GM12875 (cell line): ENCODE data around the gene CCR8.

Source experiments
- H3K4me3 ChIP-seq: one replicate; pipeline ENCODE4 v1.5.1; 2011; ENCODE audit warnings: low read depth, low read length, control low read depth
- TF ChIP-seq, protein P1 (sequence below): IDR thresholded peaks from 2 replicates; pipeline ENCODE4 v1.5.1; 2011; ENCODE audit warnings: low read depth, mild to moderate bottlenecking, control low read depth, inconsistent platforms, low read length, moderate library complexity, borderline replicate concordance; ENCODE audit not compliant: insufficient read depth

CCR8 gene

DNA sequence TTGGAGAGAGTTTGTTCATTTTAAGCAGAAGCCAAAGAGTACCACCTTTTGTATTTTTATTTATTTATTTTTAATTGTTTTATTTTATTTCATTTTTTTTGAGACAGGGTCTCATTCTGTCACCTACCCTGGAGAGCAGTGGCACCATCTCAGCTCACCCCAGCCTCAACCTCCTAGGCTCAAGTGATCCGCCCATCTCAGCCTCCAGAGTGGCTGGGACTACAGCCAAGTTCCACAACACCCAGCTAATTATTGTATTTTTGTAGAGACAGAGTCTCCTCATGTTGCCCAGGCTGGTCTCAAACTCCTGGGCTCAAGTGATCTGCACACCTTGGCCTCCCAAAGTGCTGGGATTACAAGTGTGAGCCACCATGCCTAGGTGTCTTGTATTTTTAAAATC is 9.6 kb downstream of the CCR8 start:
- H3K4me3 ChIP-seq: no peak overlapping the region
- TF ChIP-seq, protein P1, sequence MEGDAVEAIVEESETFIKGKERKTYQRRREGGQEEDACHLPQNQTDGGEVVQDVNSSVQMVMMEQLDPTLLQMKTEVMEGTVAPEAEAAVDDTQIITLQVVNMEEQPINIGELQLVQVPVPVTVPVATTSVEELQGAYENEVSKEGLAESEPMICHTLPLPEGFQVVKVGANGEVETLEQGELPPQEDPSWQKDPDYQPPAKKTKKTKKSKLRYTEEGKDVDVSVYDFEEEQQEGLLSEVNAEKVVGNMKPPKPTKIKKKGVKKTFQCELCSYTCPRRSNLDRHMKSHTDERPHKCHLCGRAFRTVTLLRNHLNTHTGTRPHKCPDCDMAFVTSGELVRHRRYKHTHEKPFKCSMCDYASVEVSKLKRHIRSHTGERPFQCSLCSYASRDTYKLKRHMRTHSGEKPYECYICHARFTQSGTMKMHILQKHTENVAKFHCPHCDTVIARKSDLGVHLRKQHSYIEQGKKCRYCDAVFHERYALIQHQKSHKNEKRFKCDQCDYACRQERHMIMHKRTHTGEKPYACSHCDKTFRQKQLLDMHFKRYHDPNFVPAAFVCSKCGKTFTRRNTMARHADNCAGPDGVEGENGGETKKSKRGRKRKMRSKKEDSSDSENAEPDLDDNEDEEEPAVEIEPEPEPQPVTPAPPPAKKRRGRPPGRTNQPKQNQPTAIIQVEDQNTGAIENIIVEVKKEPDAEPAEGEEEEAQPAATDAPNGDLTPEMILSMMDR: no peak

DNA sequence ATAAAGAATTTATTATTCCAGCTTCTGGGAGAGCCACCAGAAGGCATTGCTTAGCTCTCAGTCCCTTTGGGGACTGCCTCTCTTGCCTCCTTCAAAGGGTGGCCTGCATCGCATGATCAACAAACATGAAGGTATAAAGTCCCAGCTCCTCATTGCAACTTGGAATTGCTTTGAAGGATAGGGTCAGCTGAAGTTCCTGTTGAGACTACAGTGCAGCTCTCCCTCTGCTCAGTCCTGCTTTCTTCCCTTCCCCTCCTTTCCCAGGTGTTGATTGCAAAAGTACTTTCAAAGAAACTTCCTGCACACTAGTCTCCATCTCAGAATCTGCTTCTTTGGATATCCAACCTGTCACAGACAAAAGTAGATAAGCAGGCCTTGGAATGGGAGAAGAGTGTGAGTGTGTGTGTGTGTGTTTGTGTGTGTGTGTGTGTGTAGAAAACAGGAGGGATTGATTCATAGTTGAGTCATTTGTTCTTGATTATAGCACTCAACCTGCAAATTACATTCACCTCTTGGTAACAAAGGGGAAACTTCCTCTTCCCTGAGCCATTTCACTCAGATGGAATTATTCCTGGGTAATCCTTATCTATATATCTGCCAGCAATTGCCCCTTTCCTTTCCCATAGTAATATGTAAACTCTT is 13.7 kb downstream of the CCR8 start:
- TF ChIP-seq, protein P1: no peak
- H3K4me3 ChIP-seq: no peak overlapping the region

DNA sequence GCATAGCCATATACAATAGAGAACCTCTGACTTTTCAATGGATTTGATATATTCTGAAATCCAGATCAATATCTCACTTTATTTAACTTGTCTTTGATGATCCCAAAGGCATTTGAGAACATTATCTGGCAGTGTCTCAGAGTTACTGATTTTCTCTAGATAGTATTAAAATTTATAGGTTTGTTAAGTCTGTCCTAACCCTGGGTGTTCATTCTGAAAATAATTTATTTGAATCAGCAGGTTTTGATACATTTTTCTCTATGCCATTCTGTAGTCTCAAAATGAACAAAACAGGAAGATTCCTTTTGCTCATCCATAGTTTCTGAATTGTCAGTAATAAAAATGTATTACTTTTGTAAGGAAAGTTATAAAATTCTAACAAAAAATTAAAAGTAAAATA is 14.3 kb downstream of the CCR8 start:
- no peak overlapping the region for H3K4me3 ChIP-seq
- TF ChIP-seq, protein P1: no peak

DNA sequence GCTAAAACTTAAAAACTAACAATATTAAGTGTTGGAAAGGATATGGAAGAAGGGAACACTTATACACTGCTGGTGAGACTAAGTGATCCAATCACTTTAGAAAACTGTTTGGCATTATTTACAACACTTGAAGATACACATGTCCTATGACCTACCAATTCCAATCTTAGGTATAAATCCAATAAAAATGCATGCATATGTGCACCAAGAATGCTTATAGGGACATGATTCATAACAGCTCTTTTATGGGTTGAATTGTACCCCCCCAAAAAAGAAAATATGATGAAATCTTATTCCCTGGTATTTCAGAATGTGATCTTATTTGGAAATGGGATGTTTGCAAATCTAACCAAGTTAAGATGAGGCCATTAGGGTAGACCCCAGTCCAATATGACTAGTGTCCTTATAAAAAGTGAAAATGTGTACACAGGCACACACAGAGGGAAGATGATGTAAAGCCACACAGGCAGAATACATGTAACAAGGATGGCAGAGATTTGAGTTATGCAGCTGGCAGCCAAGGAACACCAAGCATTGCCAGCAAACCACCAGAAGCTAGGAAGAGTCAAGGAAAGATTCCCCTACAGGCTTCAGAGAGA is 15.3 kb downstream of the CCR8 start:
- no peak overlapping the region for H3K4me3 ChIP-seq
- TF ChIP-seq, protein P1: no peak

DNA sequence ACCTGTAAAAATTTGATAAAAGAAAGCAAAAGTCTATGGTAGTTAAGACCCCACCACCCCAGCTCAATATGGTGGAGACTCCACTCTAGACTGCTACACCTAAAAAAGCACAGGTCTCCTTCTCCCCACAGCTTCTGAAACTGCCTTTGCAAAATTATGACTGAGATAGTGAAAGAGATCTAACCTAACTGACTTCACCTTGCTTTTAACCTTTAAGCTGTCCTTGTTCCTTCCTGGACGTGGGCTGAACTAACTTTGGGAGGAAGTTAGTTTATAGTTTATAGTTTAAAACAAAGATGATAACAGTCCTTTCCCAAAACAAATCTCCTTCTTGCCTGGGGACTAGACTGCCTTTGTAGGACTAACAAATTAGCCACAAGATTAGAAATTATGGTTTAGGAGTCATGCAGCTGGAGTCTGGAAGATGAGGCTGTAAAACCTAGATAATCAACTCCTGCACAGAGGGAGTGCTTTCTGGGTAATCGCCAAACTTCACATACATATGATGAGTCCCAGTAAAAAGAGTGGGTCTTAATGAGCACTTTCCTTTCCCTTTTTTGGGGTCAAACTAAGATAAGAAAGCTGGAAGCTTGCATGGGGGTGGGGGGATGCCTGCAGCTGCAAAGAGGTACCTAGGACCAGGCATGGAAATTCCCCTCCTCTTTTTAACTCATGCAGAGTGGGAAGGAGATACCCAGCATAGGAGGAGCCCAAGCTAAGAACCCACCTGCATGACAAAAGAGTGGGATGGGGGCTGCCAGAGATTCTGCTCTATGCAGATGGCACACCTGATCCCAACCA is 17.5 kb downstream of the CCR8 start:
- H3K4me3 ChIP-seq: no peak overlapping the region
- TF ChIP-seq, protein P1: no peak

DNA sequence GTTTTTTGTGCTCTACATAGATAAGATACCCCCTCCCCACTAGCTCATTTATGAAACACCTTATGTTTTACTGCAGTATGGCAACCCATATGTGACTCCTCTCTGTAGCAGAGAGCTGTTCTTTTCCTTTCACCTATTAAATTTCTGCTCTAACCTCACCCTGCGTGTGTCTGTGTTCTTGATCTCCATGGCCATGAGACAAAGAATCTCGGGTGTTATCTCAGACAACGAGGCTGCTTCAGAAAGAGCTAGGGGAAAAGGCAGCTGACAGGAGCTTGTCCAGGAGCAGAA is 18.0 kb downstream of the CCR8 start:
- TF ChIP-seq, protein P1: no peak

DNA sequence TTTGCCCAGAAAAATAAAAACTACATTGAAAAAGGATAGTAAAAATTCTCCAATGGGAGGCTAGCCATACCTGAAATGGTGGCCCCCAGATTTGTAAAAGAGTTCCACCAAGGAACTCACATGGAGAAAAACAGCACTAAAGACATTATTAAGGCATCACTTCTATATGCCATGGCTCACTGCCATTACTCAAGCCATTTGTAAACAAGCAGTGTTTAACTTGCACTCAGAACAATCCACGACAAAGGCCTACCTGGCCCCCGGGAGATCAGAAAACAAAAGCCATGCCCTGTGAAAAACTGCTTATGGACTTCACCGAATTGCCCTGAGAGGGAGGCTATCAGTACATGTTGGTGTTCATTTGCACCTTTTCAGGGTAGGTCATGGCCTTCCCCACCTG is 19.6 kb downstream of the CCR8 start:
- TF ChIP-seq, protein P1: no peak
- H3K4me3 ChIP-seq: no peak overlapping the region

More for the DNA sequence above, 18.0 kb downstream of the CCR8 start:
- H3K4me3 ChIP-seq: no peak overlapping the region
